ENCODE results near the gene WDR44. TPM values are rescaled to one million over a fixed set of nuclear protein-coding genes. Genes with fewer than 3 reads are reported as not detected.

The WDR44 gene
- total RNA-seq, 4 donors from 2014 or later, result 10.8 to 31.2 (median 15.0) TPM

DNA sequence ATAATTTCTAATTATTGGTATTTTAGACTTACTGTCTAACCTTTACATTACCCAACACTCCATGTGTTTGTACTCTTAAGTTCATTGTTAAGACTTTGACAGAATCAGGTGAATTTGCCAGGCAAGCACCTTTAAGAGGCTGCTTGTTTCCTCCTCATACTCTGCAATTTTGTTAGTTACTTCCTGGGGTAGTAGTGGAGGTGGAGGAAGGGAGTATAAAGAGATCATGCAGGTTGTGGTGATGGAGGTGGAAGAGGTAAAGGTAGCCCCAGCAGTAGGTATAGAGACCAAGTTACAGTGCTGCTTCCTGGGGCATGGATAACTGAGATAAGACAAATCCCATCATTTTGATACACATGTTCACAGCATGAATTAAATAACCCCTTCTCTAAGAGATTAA is 6.7 kb downstream of the WDR44 start:
- TF ChIP-seq POLR2A (IDR thresholded peaks at IDR 0.05), result no peak
- TF ChIP-seq, protein P1, sequence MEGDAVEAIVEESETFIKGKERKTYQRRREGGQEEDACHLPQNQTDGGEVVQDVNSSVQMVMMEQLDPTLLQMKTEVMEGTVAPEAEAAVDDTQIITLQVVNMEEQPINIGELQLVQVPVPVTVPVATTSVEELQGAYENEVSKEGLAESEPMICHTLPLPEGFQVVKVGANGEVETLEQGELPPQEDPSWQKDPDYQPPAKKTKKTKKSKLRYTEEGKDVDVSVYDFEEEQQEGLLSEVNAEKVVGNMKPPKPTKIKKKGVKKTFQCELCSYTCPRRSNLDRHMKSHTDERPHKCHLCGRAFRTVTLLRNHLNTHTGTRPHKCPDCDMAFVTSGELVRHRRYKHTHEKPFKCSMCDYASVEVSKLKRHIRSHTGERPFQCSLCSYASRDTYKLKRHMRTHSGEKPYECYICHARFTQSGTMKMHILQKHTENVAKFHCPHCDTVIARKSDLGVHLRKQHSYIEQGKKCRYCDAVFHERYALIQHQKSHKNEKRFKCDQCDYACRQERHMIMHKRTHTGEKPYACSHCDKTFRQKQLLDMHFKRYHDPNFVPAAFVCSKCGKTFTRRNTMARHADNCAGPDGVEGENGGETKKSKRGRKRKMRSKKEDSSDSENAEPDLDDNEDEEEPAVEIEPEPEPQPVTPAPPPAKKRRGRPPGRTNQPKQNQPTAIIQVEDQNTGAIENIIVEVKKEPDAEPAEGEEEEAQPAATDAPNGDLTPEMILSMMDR (IDR thresholded peaks at IDR 0.05), result no peak
- TF ChIP-seq POLR2AphosphoS5 (IDR thresholded peaks at IDR 0.05), result no peak
- no peak for TF ChIP-seq EP300 (IDR thresholded peaks at IDR 0.05; ENCODE audit: low read depth)
- no peak for DNase-seq

DNA sequence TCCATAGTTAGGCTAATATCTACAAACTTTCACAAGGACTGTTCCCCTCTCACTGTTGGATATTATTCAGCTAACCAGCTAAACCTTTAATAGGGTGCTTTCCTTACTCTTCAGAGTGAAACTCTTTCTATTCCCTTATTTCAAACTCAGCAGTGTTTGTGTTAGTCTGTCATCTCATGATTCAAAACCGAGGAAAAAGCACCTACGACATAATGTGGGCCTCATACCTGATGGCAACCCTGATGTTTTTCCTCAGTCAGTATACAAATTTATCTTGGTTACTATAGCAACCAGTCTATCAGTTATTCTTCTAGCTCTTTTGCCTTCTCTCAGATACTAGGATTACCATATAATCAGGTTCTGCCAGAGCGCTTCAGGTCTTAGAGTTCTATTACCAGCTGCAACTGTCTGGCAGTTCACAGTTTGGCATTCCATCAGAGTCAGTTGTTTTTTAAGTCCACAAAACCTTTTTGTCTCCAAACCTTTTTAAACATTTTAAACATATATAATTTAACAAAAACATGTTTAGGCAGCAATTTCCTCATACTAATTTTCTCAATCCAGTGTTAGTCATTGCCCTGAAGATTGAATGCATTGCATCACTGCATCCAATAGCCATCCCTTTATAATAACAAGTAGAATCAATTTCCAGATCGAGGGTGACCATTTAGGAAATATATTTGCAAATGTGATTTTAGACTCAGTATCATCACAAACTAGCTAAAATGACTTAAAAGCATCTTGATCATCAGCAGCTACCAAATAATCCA is 7.4 kb downstream of the WDR44 start:
- intact Hi-C loops (cut with DNase I; ENCODE audit: low total_unique reads) (no loop called here), in situ Hi-C loops (cut with MboI; ENCODE audit: low pct_ligation_motif_present in 1 of 4, low pct_unique_long_range_greater_than_20kb in 1 of 4, low sequenced_read_pairs in 3 of 4) (no loop called here)
- H3K4me1 ChIP-seq, result peaks cover 0 to 10% (median 5%) of the 10 kb centered on the region in 4 donors
- H3K4me3 ChIP-seq, result no peak overlapping the region
- no peak for DNase-seq
- no peak overlapping the region for H3K27ac ChIP-seq
- H3K36me3 ChIP-seq, result no peaks in the 10 kb centered on the region
- no peaks in the 10 kb centered on the region for H3K27me3 ChIP-seq
- TF ChIP-seq, protein P1 (IDR thresholded peaks at IDR 0.05), result no peak
- TF ChIP-seq POLR2A (IDR thresholded peaks at IDR 0.05) (no peak), EP300 (IDR thresholded peaks at IDR 0.05; ENCODE audit: low read depth) (no peak), POLR2AphosphoS5 (IDR thresholded peaks at IDR 0.05) (no peak)
- no peaks in the 10 kb centered on the region for H3K9me3 ChIP-seq
- 58% methylated on average over 4 of the region's 4 CpGs; no CpG with 5 or more reads in 1 of the 2 donors for WGBS, 2 donors (ENCODE audit: low coverage in 1 of 2)

More for the DNA sequence above, 6.7 kb downstream of the WDR44 start:
- Histone ChIP-seq H3K36me3 (no peaks in the 10 kb centered on the region), H3K27me3 (no peaks in the 10 kb centered on the region), H3K9me3 (no peaks in the 10 kb centered on the region), H3K4me1 (peaks cover 0 to 17% (median 7%) of the 10 kb centered on the region in 4 donors), H3K4me3 (no peak overlapping the region), H3K27ac (no peak overlapping the region)
- in situ Hi-C loops (cut with MboI; ENCODE audit: low pct_ligation_motif_present in 1 of 4, low pct_unique_long_range_greater_than_20kb in 1 of 4, low sequenced_read_pairs in 3 of 4) (no loop called here), intact Hi-C loops (cut with DNase I; ENCODE audit: low total_unique reads) (no loop called here)

DNA sequence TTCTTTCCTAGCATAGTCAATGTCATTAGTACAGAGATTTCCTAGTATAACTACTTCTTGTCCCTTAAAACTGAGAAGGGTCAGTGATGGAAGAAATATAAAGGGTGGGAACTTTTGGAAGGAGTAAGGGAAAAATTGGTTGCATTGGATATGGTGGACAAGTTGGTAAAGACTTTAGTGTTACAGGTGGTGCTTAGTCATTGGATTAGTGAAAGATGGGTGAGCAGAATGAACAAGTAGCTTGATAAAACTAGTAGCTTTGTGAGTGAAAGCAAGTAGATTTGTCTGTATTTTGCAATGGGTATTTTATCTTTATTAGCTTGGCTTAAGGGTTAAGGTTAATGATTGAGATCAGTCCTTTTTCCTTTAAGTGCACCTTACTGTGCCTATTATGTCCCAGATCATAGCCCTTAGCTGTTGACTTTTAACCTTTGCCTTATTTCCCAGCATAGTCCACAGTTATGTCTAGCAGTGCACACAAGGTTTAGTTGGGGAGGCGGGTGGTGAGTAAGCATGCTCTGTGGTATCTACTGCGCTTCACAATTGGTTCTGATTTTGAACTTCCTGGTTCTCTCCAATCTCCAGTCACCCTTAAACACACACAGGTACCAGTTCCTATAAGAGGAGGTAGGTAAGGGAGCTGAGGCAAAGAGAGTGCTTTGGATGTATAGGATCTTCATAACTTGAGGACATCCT is 9.5 kb downstream of the WDR44 start:
- no peaks in the 10 kb centered on the region for H3K9me3 ChIP-seq
- no peaks in the 10 kb centered on the region for H3K27me3 ChIP-seq
- WGBS, 2 donors (ENCODE audit: low coverage in 1 of 2), result 84% methylated on average over 2 of the region's 2 CpGs; no CpG with 5 or more reads in 1 of the 2 donors
- H3K4me3 ChIP-seq, result no peak overlapping the region
- no peak overlapping the region for H3K27ac ChIP-seq
- H3K36me3 ChIP-seq, result no peaks in the 10 kb centered on the region
- TF ChIP-seq, protein P1 (IDR thresholded peaks at IDR 0.05), result no peak
- TF ChIP-seq EP300 (IDR thresholded peaks at IDR 0.05; ENCODE audit: low read depth), result no peak
- TF ChIP-seq POLR2AphosphoS5 (IDR thresholded peaks at IDR 0.05), result no peak
- DNase-seq, result no peak
- intact Hi-C loops (cut with DNase I; ENCODE audit: low total_unique reads) (no loop called here), in situ Hi-C loops (cut with MboI; ENCODE audit: low pct_ligation_motif_present in 1 of 4, low pct_unique_long_range_greater_than_20kb in 1 of 4, low sequenced_read_pairs in 3 of 4) (no loop called here)
- peaks cover 0 to 6% (median 2%) of the 10 kb centered on the region in 4 donors for H3K4me1 ChIP-seq

DNA sequence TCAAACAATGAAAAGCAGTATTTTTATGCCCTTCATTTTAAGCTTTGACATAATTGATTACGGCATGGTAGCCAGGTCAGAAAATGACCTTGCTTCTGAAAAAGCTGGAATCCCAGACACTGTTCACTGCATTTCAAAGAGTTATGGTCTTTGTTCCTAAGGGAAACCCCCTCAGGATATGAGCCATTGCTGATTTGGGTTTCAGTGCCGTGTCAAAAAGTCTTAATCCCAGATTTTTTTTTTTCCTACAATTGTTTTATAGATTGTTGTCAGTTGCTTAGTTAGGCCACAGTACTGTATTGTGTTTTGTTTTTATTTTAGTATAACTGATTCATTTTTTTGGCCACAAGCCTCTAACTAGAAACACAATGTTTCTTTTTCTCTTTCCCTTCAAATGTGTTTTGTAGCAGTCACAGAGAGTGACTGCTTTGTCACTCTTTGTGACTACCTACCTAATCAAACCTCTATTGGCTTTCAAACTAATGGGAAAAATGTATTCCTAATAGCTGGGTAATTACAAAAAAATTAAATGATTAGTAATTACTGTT is 10.3 kb downstream of the WDR44 start:
- peaks cover 0 to 3% (median 0%) of the 10 kb centered on the region in 4 donors for H3K4me1 ChIP-seq
- no peak overlapping the region for H3K4me3 ChIP-seq
- no peak for TF ChIP-seq EP300 (IDR thresholded peaks at IDR 0.05; ENCODE audit: low read depth)
- TF ChIP-seq POLR2A (IDR thresholded peaks at IDR 0.05), result no peak
- TF ChIP-seq, protein P1 (IDR thresholded peaks at IDR 0.05), result no peak
- TF ChIP-seq POLR2AphosphoS5 (IDR thresholded peaks at IDR 0.05), result no peak
- in situ Hi-C loops (cut with MboI; ENCODE audit: low pct_ligation_motif_present in 1 of 4, low pct_unique_long_range_greater_than_20kb in 1 of 4, low sequenced_read_pairs in 3 of 4), result no loop called here
- no peak for DNase-seq
- H3K27ac ChIP-seq, result no peak overlapping the region
- WGBS, 2 donors (ENCODE audit: low coverage in 1 of 2), result 71 to 77% methylated on average over 2 of the region's 2 CpGs
- no peaks in the 10 kb centered on the region for H3K9me3 ChIP-seq
- no peaks in the 10 kb centered on the region for H3K27me3 ChIP-seq
- no peaks in the 10 kb centered on the region for H3K36me3 ChIP-seq
- intact Hi-C loops (cut with DNase I; ENCODE audit: low total_unique reads), result no loop called here

Data from transverse colon (tissue), 4 donors.